Tibial nerve (tissue), 4 donors: ENCODE results near the gene NRCAM. TPM values are rescaled to one million over a fixed set of nuclear protein-coding genes. Genes with fewer than 3 reads are reported as not detected.
"Not testable (repeated sequence)": the region's sequence is repeated elsewhere in the genome, so short reads cannot be mapped to it uniquely, and the experiment has no call there.

Experiments used
- DNase-seq, 2 donors: peaks; one replicate each; pipeline ENCODE4 v3.0.0-alpha.2; 2019; ENCODE audit warnings: low spot score in 2 of 2
- H3K27ac ChIP-seq, 4 donors: fragments of 200-600 bp; sonication (generic) in 3 of 4; one replicate each; pipeline ENCODE4 v1.5.1; 2017 to 2019; ENCODE audit warnings: mild to moderate bottlenecking in 1 of 4
- H3K27me3 ChIP-seq, 2 donors: fragments of 200-600 bp; sonication (generic) in 1 of 2; one replicate each; pipeline versions ENCODE4 v1.5.1 to v1.6.0; 2017 to 2019
- H3K36me3 ChIP-seq, 3 donors: fragments of 200-600 bp; sonication (generic); one replicate each; pipeline ENCODE4 v1.5.1; 2018 to 2019
- H3K4me1 ChIP-seq, 4 donors: fragments of 200-600 bp; sonication (generic) in 3 of 4; one replicate each; pipeline ENCODE4 v1.5.1; 2017 to 2019
- H3K4me3 ChIP-seq, 4 donors: fragments of 200-600 bp; sonication (generic) in 3 of 4; one replicate each; pipeline ENCODE4 v1.5.1; 2017 to 2019; ENCODE audit warnings: mild to moderate bottlenecking in 1 of 4, moderate library complexity in 1 of 4
- H3K9me3 ChIP-seq, 4 donors: fragments of 200-600 bp; sonication (generic) in 3 of 4; one replicate each; pipeline ENCODE4 v1.5.1; 2017 to 2019
- CTCF ChIP-seq, 5 experiments: fragments of 200-600 bp in 3 of 5; fragments of 450-650 bp in 2 of 5; sonication (generic) in 3 of 5; IDR thresholded peaks; one replicate each; pipeline ENCODE4 v1.5.1; 2016 to 2019; ENCODE audit warnings: antibody characterized with exemption in 5 of 5, mild to moderate bottlenecking in 3 of 5, moderate library complexity in 2 of 5
- EP300 ChIP-seq, 2 donors: sonication (generic); formaldehyde crosslinking; IDR thresholded peaks; one replicate each; pipeline ENCODE4 v1.6.1; 2017; ENCODE audit warnings: antibody characterized with exemption in 2 of 2, mild to moderate bottlenecking in 1 of 2
- POLR2A ChIP-seq, 2 donors: fragments of 450-650 bp; IDR thresholded peaks; one replicate each; pipeline ENCODE4 v1.6.1; 2017; ENCODE audit warnings: antibody characterized with exemption in 2 of 2, mild to moderate bottlenecking in 2 of 2, moderate library complexity in 2 of 2
- WGBS, 2 donors: methylation state at CpG; one replicate each; pipeline ENCODE4 v1.1.5; 2018; 5-methylcytosine and 5-hydroxymethylcytosine counted together
- total RNA-seq, 4 donors: library from RNA; depleted of rRNA; stranded (reverse); fragments of >200 nt; gene quantifications; one replicate each; pipeline ENCODE4 v1.1.0, GENCODE V29; 2016

Gene NRCAM
- total RNA-seq, 4 donors from 2014 or later = 16.5 to 87.4 (median 22.4) TPM

GRCh38 chr7:108402865-108403264 is 53.4 kb downstream of the NRCAM start:
- Histone ChIP-seq H3K27me3 (no peaks in the 10 kb centered on the region), H3K9me3 (no peaks in the 10 kb centered on the region), H3K27ac (peak overlapping the region in 1 of 4 donors; percentile 44), H3K36me3 (no peaks in the 10 kb centered on the region), H3K4me3 (no peak overlapping the region), H3K4me1 (no peaks in the 10 kb centered on the region)
- no peak for DNase-seq
- TF ChIP-seq CTCF (IDR thresholded peaks at IDR 0.05) (no peak), EP300 (IDR thresholded peaks at IDR 0.05) (no peak), POLR2A (IDR thresholded peaks at IDR 0.05) (no peak)
- 6 to 14% methylated on average over 2 of the region's 2 CpGs for WGBS, 2 donors

- H3K4me1 ChIP-seq = no peaks in the 10 kb centered on the region
- H3K9me3 ChIP-seq = no peaks in the 10 kb centered on the region
- no peaks in the 10 kb centered on the region for H3K36me3 ChIP-seq
- WGBS, 2 donors = 56% methylated on average over 9 of the region's 9 CpGs
- H3K4me3 ChIP-seq = peak overlapping the region in 1 of 4 donors; percentile 18
- no peak for DNase-seq
- H3K27ac ChIP-seq = peak overlapping the region; percentile 0 to 74 (median 40)
- TF ChIP-seq POLR2A (IDR thresholded peaks at IDR 0.05) (no peak), CTCF (IDR thresholded peaks at IDR 0.05) (no peak), EP300 (IDR thresholded peaks at IDR 0.05) (no peak)
- H3K27me3 ChIP-seq = no peaks in the 10 kb centered on the region
Measured at GRCh38 chr7:108396080-108396479, 60.2 kb downstream of the NRCAM start.

GRCh38 chr7:108395426-108395825 is 60.8 kb downstream of the NRCAM start:
- Histone ChIP-seq H3K27me3 (no peaks in the 10 kb centered on the region), H3K4me3 (peak overlapping the region in 1 of 4 donors; percentile 18), H3K36me3 (no peaks in the 10 kb centered on the region), H3K4me1 (no peaks in the 10 kb centered on the region), H3K27ac (peak overlapping the region; percentile 0 to 74 (median 40)), H3K9me3 (no peaks in the 10 kb centered on the region)
- no peak for DNase-seq
- no peak for TF ChIP-seq POLR2A (IDR thresholded peaks at IDR 0.05)
- no peak for TF ChIP-seq CTCF (IDR thresholded peaks at IDR 0.05)
- no peak for TF ChIP-seq EP300 (IDR thresholded peaks at IDR 0.05)

GRCh38 chr7:108393097-108393496 is 63.1 kb downstream of the NRCAM start:
- not testable (repeated sequence) for H3K27ac ChIP-seq, H3K4me1 ChIP-seq, H3K9me3 ChIP-seq, H3K4me3 ChIP-seq, H3K36me3 ChIP-seq, H3K27me3 ChIP-seq, DNase-seq
- 72 to 82% methylated on average over 10 of the region's 10 CpGs for WGBS, 2 donors

DNA sequence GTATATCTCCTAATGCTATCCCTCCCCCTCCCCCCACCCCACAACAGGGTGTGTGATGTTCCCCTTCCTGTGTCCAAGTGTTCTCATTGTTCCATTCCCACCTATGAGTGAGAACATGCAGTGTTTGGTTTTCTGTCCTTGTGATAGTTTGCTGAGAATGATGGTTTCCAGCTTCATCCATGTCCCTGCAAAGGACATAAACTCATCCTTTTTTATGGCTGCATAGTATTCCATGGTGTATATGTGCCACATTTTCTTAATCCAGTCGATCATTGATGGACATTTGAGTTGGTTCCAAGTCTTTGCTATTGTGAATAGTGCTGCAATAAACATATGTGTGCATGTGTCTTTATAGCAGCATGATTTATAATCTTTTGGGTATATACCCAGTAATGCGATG is 68.5 kb downstream of the NRCAM start:
- DNase-seq, H3K9me3 ChIP-seq, H3K4me1 ChIP-seq, H3K27ac ChIP-seq, H3K4me3 ChIP-seq, H3K36me3 ChIP-seq, H3K27me3 ChIP-seq: not testable (repeated sequence)
- WGBS, 2 donors = 86 to 90% methylated on average over 2 of the region's 2 CpGs

DNA sequence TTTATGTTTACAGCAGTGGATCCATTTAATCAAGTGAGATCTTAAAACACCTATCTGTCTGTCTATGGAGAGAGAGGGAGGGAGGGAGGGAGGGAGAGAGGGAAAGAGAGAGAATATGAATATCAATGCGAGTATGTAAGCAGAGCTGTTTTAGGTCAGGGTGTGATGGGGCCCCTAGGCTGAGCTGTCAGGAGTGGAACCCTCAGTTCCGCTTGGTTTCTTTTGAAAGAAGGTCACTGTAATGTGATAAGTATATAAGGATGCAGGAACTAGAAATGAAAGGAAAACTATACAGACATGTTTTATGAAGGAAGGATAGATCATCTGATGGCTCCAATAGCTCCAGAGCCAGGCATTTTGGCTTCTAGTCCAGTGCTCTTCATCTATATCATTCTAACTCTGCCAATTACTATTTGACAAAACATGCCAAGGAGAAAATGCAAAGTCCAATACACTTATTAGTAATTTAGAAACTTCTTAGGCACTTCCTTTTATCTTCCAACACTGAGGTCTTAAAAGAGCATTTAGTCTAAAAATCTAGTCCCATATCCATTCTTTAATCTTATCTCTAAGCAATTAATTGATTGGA is 70.3 kb downstream of the NRCAM start:
- TF ChIP-seq EP300 (IDR thresholded peaks at IDR 0.05) (no peak), POLR2A (IDR thresholded peaks at IDR 0.05) (no peak), CTCF (IDR thresholded peaks at IDR 0.05) (no peak)
- DNase-seq = no peak
- Histone ChIP-seq H3K27me3 (no peaks in the 10 kb centered on the region), H3K27ac (no peak overlapping the region), H3K36me3 (no peaks in the 10 kb centered on the region), H3K9me3 (peaks cover 0 to 7% (median 0%) of the 10 kb centered on the region in 4 donors), H3K4me1 (no peaks in the 10 kb centered on the region), H3K4me3 (no peak overlapping the region)
- WGBS, 2 donors = 83 to 87% methylated on average over 2 of the region's 2 CpGs
